ENCODE data around the gene YWHAG.
"Not testable (repeated sequence)": the region's sequence is repeated elsewhere in the genome, so short reads cannot be mapped to it uniquely, and the experiment has no call there.

The YWHAG gene

GRCh38 chr7:76368190-76368589 lies 9.4 kb upstream of the YWHAG start:
- TF ChIP-seq, protein P1, sequence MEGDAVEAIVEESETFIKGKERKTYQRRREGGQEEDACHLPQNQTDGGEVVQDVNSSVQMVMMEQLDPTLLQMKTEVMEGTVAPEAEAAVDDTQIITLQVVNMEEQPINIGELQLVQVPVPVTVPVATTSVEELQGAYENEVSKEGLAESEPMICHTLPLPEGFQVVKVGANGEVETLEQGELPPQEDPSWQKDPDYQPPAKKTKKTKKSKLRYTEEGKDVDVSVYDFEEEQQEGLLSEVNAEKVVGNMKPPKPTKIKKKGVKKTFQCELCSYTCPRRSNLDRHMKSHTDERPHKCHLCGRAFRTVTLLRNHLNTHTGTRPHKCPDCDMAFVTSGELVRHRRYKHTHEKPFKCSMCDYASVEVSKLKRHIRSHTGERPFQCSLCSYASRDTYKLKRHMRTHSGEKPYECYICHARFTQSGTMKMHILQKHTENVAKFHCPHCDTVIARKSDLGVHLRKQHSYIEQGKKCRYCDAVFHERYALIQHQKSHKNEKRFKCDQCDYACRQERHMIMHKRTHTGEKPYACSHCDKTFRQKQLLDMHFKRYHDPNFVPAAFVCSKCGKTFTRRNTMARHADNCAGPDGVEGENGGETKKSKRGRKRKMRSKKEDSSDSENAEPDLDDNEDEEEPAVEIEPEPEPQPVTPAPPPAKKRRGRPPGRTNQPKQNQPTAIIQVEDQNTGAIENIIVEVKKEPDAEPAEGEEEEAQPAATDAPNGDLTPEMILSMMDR (conservative IDR thresholded peaks at IDR 0.05; ENCODE audit: low read depth, low read length): no peak
- Histone ChIP-seq H3K27me3 (ENCODE audit: insufficient read depth, low read depth) (no peaks in the 10 kb centered on the region), H3K4me3 (IDR thresholded peaks at IDR 0.05; ENCODE audit: insufficient read depth, low read depth, low read length) (no peak overlapping the region), H3K4me2 (no peak overlapping the region), H3K27ac (no peak overlapping the region), H4K20me1 (ENCODE audit: insufficient read depth) (no peaks in the 10 kb centered on the region), H3K9ac (no peak overlapping the region), H3K79me2 (ENCODE audit: insufficient read depth, low read depth) (no peaks in the 10 kb centered on the region), H3K36me3 (ENCODE audit: insufficient read depth) (no peaks in the 10 kb centered on the region), H3K4me1 (ENCODE audit: low read depth, poor library complexity, severe bottlenecking) (peaks cover 28% of the 10 kb centered on the region), H2AFZ (ENCODE audit: low read depth) (no peak overlapping the region)

DNA sequence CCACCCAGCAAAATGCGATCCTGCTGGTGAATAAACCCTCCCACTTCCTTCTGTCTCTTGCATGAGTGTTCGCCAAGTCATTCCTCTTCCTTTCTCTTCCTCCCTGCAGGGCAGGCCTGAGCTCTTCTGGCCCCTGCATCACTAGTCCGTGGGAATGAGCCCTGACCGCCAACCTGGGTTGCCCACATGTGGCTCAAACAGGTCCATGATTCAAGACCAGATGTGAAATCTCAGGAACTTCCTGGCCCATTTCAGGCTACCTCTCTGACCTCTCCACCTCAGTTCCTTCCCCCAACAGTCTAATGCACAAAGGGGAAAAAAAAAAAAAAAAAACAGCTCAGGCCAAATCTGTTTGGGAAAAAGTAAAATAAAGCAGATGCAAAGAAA lies 5.4 kb upstream of the YWHAG start:
- no peak overlapping the region for H3K4me3 ChIP-seq (IDR thresholded peaks at IDR 0.05; ENCODE audit: insufficient read depth, low read depth, low read length)
- peak overlapping the region; percentile 77 for H3K9ac ChIP-seq

DNA sequence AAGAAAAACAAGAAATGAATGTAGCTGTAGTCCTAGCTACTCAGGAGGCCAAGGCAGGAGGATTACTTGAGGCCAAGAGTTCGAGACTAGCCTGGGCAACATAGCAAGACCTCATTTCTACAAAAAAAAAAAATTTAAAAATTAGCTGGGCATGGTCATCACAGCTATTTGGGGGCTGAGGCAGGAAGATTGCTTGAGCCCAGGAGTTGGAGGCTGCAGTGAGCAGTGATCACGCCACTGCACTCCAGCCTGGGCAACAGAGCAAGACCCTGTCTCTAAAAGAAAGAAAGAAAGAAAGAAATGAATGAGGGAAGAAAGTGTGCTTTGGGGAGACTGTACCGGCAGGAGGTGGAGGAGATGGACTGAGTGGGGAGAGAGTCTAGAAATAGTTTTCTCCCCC lies 5.0 kb upstream of the YWHAG start:
- H3K27ac ChIP-seq: peak overlapping the region; percentile 91
- not testable (repeated sequence) for H3K36me3 ChIP-seq (ENCODE audit: insufficient read depth); H3K27me3 ChIP-seq (ENCODE audit: insufficient read depth, low read depth); H3K4me3 ChIP-seq (IDR thresholded peaks at IDR 0.05; ENCODE audit: insufficient read depth, low read depth, low read length); H4K20me1 ChIP-seq (ENCODE audit: insufficient read depth); H3K79me2 ChIP-seq (ENCODE audit: insufficient read depth, low read depth)
- peak overlapping the region; percentile 85 for H3K4me2 ChIP-seq
- peak overlapping the region; percentile 77; the same call in 1 of the 2 replicates for H3K9ac ChIP-seq
- H2AFZ ChIP-seq (ENCODE audit: low read depth): peak overlapping the region; percentile 82; the same call in 1 of the 2 replicates
- peaks cover 30% of the 10 kb centered on the region for H3K4me1 ChIP-seq (ENCODE audit: low read depth, poor library complexity, severe bottlenecking)

More for the DNA sequence above, 5.4 kb upstream of the YWHAG start:
- H4K20me1 ChIP-seq (ENCODE audit: insufficient read depth): no peaks in the 10 kb centered on the region
- H3K4me2 ChIP-seq: peak overlapping the region; percentile 85
- H3K4me1 ChIP-seq (ENCODE audit: low read depth, poor library complexity, severe bottlenecking): peaks cover 30% of the 10 kb centered on the region
- H3K27ac ChIP-seq: peak overlapping the region; percentile 91
- peak overlapping the region; percentile 82 for H2AFZ ChIP-seq (ENCODE audit: low read depth)
- no peaks in the 10 kb centered on the region for H3K27me3 ChIP-seq (ENCODE audit: insufficient read depth, low read depth)
- no peaks in the 10 kb centered on the region for H3K36me3 ChIP-seq (ENCODE audit: insufficient read depth)
- TF ChIP-seq, protein P1 (conservative IDR thresholded peaks at IDR 0.05; ENCODE audit: low read depth, low read length): no peak
- H3K79me2 ChIP-seq (ENCODE audit: insufficient read depth, low read depth): no peaks in the 10 kb centered on the region

DNA sequence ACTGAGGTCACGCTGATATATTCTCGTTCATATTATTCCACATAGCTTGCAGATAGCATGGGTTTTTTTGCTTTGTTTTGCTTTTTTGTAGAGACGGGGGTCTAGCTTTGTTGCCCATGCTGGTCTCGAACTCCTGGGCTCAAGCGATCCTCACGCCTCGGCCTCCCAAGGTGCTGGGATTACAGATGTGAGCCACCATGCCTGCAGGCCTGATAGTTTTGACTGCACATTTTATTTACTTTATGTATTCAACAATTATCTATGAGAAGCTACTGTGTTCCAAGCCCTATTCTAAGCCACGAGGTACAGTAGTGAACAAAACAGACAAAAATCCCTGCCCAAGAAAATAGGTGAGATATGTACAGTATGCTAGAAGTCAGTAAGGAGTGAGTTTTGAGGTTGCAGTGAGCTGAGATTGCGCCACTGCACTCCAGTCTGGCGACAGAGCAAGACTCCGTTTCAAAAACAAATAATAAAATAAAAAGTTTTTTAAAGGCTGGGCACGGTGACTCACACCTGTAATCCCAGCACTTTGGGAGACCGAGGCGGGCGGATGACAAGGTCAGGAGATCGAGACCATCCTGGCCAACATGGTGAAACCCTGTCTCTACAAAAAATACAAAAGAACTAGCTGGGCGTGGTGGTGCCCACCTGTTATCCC lies 1.3 kb upstream of the YWHAG start:
- peaks cover 12% of the 10 kb centered on the region; the same call in 1 of the 2 replicates for H3K36me3 ChIP-seq (ENCODE audit: insufficient read depth)
- H3K4me1 ChIP-seq (ENCODE audit: low read depth, poor library complexity, severe bottlenecking): peaks cover 46% of the 10 kb centered on the region
- TF ChIP-seq, protein P1 (conservative IDR thresholded peaks at IDR 0.05; ENCODE audit: low read depth, low read length): no peak
- peak overlapping the region; percentile 44; the same call in 1 of the 2 replicates for H3K4me2 ChIP-seq
- peak overlapping the region; percentile 95 for H3K9ac ChIP-seq
- peaks cover 36% of the 10 kb centered on the region for H3K79me2 ChIP-seq (ENCODE audit: insufficient read depth, low read depth)
- H3K27ac ChIP-seq: peak overlapping the region; percentile 89; the same call in 1 of the 2 replicates
- H3K4me3 ChIP-seq (IDR thresholded peaks at IDR 0.05; ENCODE audit: insufficient read depth, low read depth, low read length): peak overlapping the region; percentile 13
- H3K27me3 ChIP-seq (ENCODE audit: insufficient read depth, low read depth): no peaks in the 10 kb centered on the region
- peaks cover 21% of the 10 kb centered on the region for H4K20me1 ChIP-seq (ENCODE audit: insufficient read depth)
- peak overlapping the region; percentile 63; the same call in 1 of the 2 replicates for H2AFZ ChIP-seq (ENCODE audit: low read depth)
